Motor neuron (in vitro differentiated cells): ENCODE measurements around the gene TCF19. TPM values are rescaled to one million over a fixed set of nuclear protein-coding genes. Genes with fewer than 3 reads are reported as not detected.
"Not testable (repeated sequence)": the region's sequence is repeated elsewhere in the genome, so short reads cannot be mapped to it uniquely, and the experiment has no call there.

ENCODE experiments used
- ATAC-seq, 8 experiments: fragments of 200-7000 bp; cut with Tn5 transposase; replicated peaks in 6 of 8; 2 replicates each; pipeline ENCODE4 v1.8.0; 2021; ENCODE audit warnings: mild to moderate bottlenecking in 8 of 8, moderate library complexity in 8 of 8
- H3K27ac ChIP-seq, 2 donors: fragments of 250-450 bp; sonication (Bioruptor Pico); 2 replicates each; pipeline ENCODE4 v1.9.0; 2021; ENCODE audit warnings: antibody characterized with exemption in 2 of 2, mild to moderate bottlenecking in 2 of 2, moderate library complexity in 1 of 2
- H3K4me1 ChIP-seq, 2 donors: fragments of 250-450 bp; sonication (Bioruptor Pico); replicated peaks in 1 of 2; 2 replicates each; pipeline ENCODE4 v1.6.1; 2021; ENCODE audit warnings: antibody characterized with exemption in 2 of 2, mild to moderate bottlenecking in 2 of 2, moderate library complexity in 1 of 2
- H3K4me3 ChIP-seq, 5 donors: fragments of 250-450 bp; sonication (Bioruptor Pico); 2 replicates each; pipeline ENCODE4 v1.9.0; 2021; ENCODE audit warnings: antibody characterized with exemption in 5 of 5, mild to moderate bottlenecking in 5 of 5, moderate library complexity in 4 of 5
- WGBS, 10 experiments: fragments of 450-650 bp; shearing (Covaris generic); methylation state at CpG; one replicate each; pipeline ENCODE4 v1.0.0; 2022; 5-methylcytosine and 5-hydroxymethylcytosine counted together
- in situ Hi-C, 9 experiments: fragments of 400-800 bp; cut with MboI; loops; one replicate each; pipeline ENCODE4 v1.15.0; 2021; ENCODE audit warnings: low sequenced_read_pairs in 9 of 9, low pct_unique_long_range_greater_than_20kb in 2 of 9; ENCODE audit not compliant: unreplicated experiment in 9 of 9
- total RNA-seq, 8 experiments: library from RNA; unstranded; fragments of 300-600 nt; gene quantifications; 2 replicates each; pipeline versions ENCODE4 v1.2.3 to v1.2.4, GENCODE V29; 2022

The TCF19 gene
- total RNA-seq, 8 experiments from 2014 or later: 0.36 to 14.7 (median 2.6) TPM

DNA sequence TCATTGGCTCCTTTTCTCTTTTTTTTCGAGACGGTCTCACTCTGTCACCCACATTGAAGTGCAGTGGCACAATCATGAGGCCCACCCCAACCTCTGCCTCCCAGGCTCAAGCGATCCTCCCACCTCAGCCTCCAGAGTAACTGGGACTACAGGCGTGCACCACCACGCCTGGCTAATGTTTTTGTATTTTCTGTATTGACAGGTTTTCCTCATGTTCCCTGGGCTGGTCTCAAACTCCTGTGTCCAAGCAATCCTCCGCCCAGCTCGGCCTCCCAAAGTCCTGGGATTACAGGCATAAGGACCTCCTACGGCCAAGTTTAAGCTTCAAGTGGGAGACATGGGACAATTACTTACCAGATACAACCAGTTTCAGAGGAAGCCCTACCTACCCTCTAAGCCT, 21.5 kb downstream of the TCF19 start:
- 40 to 100% (median 94%) methylated on average over 1 to 5 of the region's 8 CpGs; no CpG with 5 or more reads in 4 of the 10 experiments for WGBS, 10 experiments
- H3K4me3 ChIP-seq: no peak overlapping the region

DNA sequence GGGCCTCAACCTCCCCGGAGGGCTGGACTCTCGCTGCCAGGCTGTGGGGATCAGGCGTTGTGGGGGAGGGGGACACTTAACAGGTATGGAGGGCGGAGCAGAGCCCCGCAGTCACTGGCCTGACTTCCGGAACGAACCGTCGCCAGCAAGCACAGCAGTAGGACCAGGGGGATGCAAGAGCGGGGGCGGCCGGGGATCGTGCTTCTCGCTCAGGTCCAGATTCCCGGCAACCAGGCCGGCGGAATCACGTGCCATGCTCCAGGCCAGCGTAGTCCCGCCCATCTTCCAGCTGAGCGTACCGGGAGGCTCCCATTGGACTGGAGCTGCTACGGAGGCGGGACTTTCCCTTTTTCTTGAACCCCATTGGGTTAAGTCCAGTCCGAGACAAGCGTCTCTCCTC, 22.1 kb downstream of the TCF19 start:
- H3K4me3 ChIP-seq: no peak overlapping the region
- no peak for ATAC-seq

More for the DNA sequence above, 21.5 kb downstream of the TCF19 start:
- Histone ChIP-seq H3K27ac (no peak overlapping the region), H3K4me1 (no peaks in the 10 kb centered on the region)
- in situ Hi-C loops: no loop called here
- ATAC-seq: no peak

DNA sequence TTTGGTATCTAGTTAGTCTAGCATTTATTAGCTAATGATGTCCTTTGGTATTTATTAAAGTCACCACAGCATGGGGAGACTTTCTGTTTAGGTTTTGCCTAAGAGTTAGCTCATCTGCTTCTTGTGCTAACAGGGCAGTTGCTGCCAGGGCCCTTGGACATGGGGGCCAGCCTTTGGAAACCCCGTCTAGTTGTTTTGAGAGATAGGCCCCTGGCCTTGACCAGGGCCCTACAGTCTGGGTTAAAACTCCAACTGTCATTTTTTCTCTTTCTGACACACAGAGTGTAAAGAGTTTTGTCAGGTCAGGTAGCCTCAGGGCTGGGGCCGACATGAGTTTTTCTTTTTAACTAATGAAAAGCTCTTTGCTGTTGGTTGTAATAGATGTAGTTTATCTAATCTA, 24.9 kb downstream of the TCF19 start:
- H3K4me1 ChIP-seq, in situ Hi-C loops, ATAC-seq, H3K27ac ChIP-seq, H3K4me3 ChIP-seq: not testable (repeated sequence)
- 80 to 100% (median 91%) methylated on average over 1 to 2 of the region's 2 CpGs; no CpG with 5 or more reads in 6 of the 10 experiments for WGBS, 10 experiments

More for the DNA sequence above, 22.1 kb downstream of the TCF19 start:
- in situ Hi-C loops: no loop called here
- no peaks in the 10 kb centered on the region for H3K4me1 ChIP-seq
- WGBS, 10 experiments: 80% methylated on average over 1 of the region's 26 CpGs; no CpG with 5 or more reads in 9 of the 10 experiments
- no peak overlapping the region for H3K27ac ChIP-seq

DNA sequence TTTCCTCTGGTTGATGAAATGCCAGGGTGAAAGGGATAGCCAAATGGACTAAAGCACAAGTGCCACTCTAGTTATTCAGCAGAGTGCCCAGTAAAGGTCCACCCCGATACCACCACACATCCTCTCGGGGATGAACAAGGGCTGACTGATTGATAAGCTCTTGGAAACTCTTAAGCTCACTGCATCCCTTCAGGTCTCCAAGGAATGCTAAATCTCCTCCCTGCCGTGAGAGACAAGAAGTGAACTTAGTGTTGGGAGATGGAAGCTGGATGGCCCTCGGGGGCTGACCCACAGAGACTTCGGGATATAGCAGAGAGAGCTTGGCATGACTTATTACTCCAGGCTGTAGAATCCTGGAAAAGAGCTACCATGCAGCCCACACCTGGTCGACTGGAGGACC, 25.5 kb downstream of the TCF19 start:
- H3K4me1 ChIP-seq, in situ Hi-C loops, H3K27ac ChIP-seq, ATAC-seq, H3K4me3 ChIP-seq: not testable (repeated sequence)
- 40 to 100% (median 95%) methylated on average over 1 to 2 of the region's 6 CpGs; no CpG with 5 or more reads in 6 of the 10 experiments for WGBS, 10 experiments

DNA sequence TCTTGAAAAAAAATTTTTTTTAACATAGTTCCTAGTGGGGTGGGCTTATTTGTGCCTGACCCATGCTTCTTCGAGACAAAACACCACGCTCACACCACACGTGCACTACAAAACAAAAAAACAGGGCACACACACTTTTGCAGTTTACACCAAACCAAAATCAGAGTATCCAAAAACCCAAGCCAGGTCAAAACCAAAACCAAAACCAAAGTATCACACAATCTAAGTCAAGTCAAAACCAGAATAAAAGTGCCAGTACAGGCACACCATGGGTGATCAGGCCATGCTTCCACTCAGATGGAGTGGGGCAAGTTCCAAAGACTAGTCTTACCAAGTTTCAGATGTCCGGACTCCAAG, 27.3 kb downstream of the TCF19 start:
- H3K4me1 ChIP-seq, H3K4me3 ChIP-seq, ATAC-seq, H3K27ac ChIP-seq, in situ Hi-C loops: not testable (repeated sequence)
- 88 to 100% (median 99%) methylated on average over 1 to 4 of the region's 4 CpGs; no CpG with 5 or more reads in 4 of the 10 experiments for WGBS, 10 experiments

DNA sequence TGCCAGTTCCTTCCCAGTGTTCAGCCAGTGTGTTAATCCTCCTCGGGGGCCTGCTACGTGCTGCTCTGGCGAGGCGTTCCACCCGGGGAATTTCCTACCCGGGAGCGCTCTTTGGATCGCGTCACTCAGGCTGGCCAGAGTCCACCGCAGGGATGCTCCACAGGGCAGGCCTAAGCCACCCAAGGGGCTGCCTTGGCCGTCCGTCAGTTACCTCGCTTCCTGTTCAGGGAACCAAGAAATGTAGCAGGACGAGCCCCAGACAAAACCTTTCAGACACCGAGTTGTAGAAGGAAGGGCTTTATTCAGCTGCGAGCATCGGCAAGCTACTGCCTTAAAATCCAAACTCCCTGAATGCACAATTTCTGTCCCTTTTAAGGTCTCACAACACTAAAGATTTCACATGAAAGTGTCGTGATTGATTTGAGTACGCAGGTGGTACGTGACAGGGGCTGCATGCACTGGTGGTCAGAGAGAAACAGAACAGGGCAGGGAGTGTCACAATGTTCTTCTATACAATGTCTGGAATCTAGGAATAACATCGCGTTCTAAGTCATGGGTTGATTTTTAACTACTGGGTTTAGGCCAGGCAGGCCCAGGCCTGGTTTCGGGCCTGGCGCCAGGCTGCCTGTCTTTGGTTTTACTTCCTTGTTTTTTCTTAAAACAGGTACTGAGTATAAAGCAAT, 27.8 kb downstream of the TCF19 start:
- ATAC-seq: no peak
- WGBS, 10 experiments: 50 to 93% (median 88%) methylated on average over 2 to 16 of the region's 24 CpGs; no CpG with 5 or more reads in 3 of the 10 experiments
- in situ Hi-C loops: no loop called here

DNA sequence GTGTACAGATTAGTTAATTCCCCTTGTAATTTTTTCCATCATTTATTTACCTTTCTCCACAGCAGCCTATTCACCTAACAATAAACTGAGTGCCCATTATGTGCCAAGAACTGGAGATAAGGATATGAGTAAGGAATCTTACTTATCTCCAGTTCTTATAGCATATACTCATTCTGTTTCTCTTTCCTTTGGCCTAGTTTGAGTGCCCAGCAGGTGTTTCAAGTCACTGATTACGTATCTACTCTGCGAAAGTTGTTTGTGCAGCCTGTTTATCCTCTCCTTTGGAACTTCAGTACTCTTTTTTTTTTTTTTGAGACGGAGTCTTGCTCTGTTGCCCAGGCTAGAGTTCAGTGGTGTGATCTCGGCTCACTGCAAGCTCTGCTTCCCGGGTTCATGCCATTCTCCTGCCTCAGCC, 29.4 kb downstream of the TCF19 start:
- Histone ChIP-seq H3K4me1 (no peaks in the 10 kb centered on the region), H3K27ac (no peak overlapping the region), H3K4me3 (no peak overlapping the region)
- in situ Hi-C loops: no loop called here
- WGBS, 10 experiments: 73 to 100% (median 88%) methylated on average over 2 to 5 of the region's 5 CpGs
- no peak for ATAC-seq

More for the DNA sequence above, 27.8 kb downstream of the TCF19 start:
- no peak overlapping the region for H3K27ac ChIP-seq
- H3K4me1 ChIP-seq: no peaks in the 10 kb centered on the region
- no peak overlapping the region for H3K4me3 ChIP-seq

DNA sequence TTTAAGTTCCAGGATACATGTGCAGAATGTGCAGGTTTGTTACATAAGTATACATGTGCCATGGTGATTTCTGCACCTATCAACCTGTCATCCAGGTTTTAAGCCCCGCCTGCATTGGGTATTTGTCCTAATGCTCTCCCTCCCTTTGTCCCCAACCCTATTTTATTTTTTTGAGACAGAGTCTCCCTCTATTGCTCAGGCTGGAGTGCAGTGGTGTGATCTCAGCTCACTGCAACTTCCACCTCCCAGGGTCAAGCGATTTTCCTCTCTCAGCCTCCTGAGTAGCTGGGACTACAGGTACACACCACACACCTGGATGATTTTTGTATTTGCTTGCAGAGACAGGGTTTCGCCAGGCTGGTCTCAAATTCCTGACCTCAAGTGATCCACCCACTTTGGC, 30.8 kb downstream of the TCF19 start:
- in situ Hi-C loops, ATAC-seq, H3K4me3 ChIP-seq, H3K4me1 ChIP-seq, H3K27ac ChIP-seq: not testable (repeated sequence)
- WGBS, 10 experiments: 67 to 100% (median 82%) methylated on average over 1 to 3 of the region's 3 CpGs

DNA sequence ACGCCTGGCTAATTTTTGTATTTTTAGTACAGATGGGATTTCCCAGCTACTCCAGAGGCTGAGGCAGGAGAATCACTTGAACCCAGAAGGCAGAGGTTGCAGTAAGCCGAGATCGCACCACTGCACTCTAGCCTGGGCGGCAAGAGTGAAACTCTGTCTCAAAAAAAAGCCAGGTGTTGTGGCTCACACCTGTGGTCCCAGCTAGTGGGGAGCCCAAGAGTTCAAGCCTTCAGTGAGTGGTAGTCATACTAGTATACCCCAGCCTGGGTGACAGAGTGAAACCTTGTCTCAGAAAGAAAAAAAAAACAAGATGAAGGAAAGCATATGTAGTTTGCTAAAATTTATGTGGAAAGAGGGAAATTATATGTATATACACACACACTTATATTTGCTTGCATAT, 32.1 kb downstream of the TCF19 start:
- H3K27ac ChIP-seq: no peak overlapping the region
- no peak overlapping the region for H3K4me3 ChIP-seq
- WGBS, 10 experiments: 0 to 88% (median 79%) methylated on average over 1 to 4 of the region's 4 CpGs; no CpG with 5 or more reads in 5 of the 10 experiments
- in situ Hi-C loops: loop anchor here in 1 of 9 experiments (5.0 to 10.0 kb wide), 2 partner anchors 53 to 174 kb away; partner anchors contain the start of gene PSORS1C2
- H3K4me1 ChIP-seq: no peaks in the 10 kb centered on the region
- ATAC-seq: no peak

DNA sequence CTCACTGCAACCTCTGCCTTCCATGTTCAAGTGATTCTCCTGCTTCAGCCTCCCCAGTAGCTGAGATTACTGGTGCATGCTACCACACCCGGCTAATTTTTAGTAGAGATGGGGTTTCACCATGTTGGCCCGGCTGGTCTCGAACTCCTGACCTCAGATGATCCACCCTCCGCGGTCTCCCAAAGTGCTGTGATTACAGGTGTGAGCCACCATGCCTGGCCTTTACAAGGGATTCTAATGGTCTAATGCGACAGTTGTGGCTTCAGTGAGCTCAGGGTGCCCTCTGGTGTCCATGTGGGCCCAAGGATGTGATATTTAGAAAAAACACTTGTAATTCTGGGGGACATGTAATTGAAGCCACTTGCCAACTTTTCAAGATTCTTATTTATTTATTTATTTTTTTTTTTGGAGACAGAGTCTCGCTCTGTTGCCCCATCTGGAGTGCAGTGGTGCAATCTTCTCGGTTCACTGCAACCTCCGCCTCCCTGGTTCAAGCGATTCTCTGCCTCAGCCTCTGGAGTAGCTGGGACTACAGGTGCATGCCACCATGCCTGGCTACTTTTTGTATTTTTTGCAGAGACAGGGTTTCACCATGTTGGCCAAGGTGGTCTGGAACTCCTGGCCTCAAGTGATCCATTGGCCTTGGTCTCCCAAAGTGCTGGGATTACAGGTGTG, 34.2 kb downstream of the TCF19 start:
- H3K4me3 ChIP-seq, H3K4me1 ChIP-seq, H3K27ac ChIP-seq: not testable (repeated sequence)
- 10 to 89% (median 60%) methylated on average over 2 to 10 of the region's 10 CpGs; no CpG with 5 or more reads in 1 of the 10 experiments for WGBS, 10 experiments
- in situ Hi-C loops: loop anchor here in 1 of 9 experiments (5.0 to 10.0 kb wide), 2 partner anchors 55 to 172 kb away; partner anchors contain the start of gene PSORS1C2
- ATAC-seq: peak in 3 of 8 experiments; percentile 3 to 20 (median 10)

DNA sequence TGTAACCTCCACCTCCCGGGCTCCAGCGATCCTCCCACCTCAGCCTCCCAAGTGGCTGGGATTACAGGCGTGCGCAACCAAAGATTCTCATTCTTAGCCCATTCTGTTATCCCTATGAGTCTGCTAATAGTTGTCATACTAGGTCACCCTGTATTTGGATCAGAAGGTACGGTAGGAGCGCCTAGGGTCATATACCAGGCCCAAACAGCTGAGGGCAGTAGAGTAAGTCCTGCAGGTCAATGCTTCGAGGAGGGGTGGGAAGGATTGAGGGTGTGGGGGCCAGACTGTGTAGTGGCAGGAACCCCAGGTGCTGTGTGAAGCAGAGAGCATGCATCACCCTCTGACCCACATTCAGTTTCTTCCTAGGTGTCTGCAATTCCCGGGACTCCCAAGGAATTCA, 34.8 kb downstream of the TCF19 start:
- peaks cover 3 to 6% of the 10 kb centered on the region in 2 donors for H3K4me1 ChIP-seq
- WGBS, 10 experiments: 10 to 100% (median 82%) methylated on average over 1 to 3 of the region's 8 CpGs; no CpG with 5 or more reads in 4 of the 10 experiments
- in situ Hi-C loops: loop anchor here in 1 of 9 experiments (5.0 to 10.0 kb wide), 2 partner anchors 56 to 172 kb away; partner anchors contain the start of gene PSORS1C2
- no peak for ATAC-seq
- H3K27ac ChIP-seq: no peak overlapping the region
- H3K4me3 ChIP-seq: no peak overlapping the region

DNA sequence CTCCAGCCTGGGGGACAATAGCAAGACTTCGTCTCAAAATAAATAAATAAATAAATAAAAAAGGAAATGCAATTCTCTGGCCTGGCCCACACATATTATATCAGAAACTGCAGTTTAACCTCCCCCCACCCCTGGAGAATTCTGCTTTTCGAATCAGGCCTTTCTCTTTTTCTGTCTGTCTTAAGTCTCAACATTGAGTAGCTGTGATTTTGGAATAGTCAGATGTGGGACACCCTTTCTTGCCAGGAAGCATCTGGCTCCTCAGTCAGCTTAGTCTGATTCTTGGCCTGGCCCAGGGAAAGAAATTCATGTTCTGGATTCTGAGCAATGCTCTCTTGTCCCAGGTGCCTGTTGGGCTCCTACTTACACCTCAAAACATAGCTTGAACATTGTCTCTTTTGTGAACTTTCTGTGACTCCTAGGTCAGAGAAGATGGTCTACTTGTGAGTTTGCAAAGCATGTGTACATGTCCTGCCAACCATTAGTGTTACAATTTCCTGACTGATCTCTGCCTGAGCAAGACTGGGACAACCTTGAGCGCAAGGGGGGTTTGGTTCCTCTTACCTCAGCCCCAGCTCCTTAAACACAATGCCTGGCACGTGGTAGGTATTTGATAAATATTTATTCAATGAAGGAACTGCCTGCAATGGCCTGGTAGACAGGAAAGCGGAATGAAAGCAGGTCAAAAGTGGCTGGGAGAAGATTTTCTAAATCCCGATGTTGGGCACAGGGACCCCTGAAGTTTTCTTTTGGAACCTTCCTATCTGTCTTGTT, 35.9 kb downstream of the TCF19 start:
- Histone ChIP-seq H3K4me3 (no peak overlapping the region), H3K4me1 (peaks cover 3 to 6% of the 10 kb centered on the region in 2 donors), H3K27ac (no peak overlapping the region)
- 58 to 100% (median 86%) methylated on average over 1 to 5 of the region's 6 CpGs; no CpG with 5 or more reads in 3 of the 10 experiments for WGBS, 10 experiments
- in situ Hi-C loops: loop anchor here in 1 of 9 experiments (5.0 to 10.0 kb wide), 2 partner anchors 57 to 171 kb away; partner anchors contain the start of gene PSORS1C2
- ATAC-seq: no peak
